Measurements from ENCODE around the gene GGA2.

DNA sequence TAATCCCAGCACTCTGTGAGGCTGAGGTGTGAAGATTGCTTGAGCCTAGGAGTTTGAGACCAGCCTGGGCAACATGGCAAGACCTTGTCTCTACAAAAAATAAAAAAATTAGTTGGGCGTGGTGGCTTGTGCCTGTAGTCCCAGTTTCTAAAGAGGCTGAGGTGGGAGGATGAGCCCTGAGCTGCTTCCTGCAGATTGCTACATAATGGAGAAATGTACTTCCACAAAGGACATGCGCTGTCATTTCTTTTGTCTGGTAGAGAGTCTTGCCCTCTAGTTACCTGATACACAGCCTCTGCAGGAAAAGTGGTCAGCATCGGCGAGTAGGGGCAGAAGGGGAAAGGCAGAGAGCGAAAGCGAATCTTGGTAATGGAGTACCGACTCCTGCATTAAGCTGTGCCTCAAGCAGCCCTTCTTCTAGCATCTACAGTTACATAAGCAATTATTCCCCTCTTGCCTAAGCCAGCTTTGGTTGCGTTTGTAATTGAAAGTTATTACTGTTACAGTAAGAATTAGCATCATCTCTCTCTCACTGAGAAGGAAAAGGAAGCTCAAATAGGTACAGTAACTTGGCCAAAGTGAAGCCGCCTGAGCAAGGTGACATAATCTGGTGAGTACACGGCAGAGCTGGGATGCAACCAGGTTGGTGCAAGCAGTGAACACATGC, 18.5 kb upstream of the GGA2 start:
- TF ChIP-seq POLR2A (IDR thresholded peaks at IDR 0.05; ENCODE audit: low read depth, low read length) (no peak), POLR2AphosphoS5 (IDR thresholded peaks at IDR 0.05; ENCODE audit: low read depth, low read length) (no peak)
